Measurements from ENCODE around the gene GLRX. TPM values are rescaled to one million over a fixed set of nuclear protein-coding genes. Genes with fewer than 3 reads are reported as not detected.
"Not testable (repeated sequence)": the region's sequence is repeated elsewhere in the genome, so short reads cannot be mapped to it uniquely, and the experiment has no call there.

The GLRX gene, protein sequence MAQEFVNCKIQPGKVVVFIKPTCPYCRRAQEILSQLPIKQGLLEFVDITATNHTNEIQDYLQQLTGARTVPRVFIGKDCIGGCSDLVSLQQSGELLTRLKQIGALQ
- total RNA-seq (2014; rRNA removed; shearing (Covaris generic)), result 6.5 and 7.0 TPM in 2 replicates

DNA sequence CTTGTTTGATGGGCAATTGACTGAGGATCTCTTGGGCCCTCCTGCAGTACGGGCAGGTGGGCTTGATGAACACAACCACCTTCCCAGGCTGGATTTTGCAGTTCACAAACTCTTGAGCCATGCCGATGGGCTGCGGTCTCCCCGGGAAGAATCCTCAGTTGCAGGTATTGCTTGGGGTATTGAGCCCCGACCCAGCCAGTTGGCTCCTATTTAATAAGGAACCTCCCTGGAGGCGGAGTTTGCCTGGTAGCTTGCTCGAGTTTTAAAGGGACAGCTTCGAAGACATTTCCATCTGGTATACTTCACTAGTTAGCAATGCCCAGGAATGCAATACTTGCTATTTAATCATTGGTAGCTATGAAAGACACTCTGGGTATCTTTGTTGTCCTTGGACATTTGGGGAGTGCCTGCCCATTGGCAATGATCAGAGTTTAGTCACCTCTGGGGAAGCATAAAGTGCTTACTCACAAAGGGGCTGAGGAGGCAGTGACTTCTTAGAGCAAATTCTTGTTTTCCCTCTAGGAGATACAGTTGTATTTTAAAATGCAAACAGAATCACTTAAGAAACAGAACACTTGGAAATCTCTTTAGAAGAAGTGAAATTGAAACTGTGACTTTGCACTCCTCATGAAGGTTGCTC, at the start of gene GLRX:
GLRX (minus strand) TSS at position 185 of the 640 bp plus-strand sequence; CDS start at position 121, 64 bp downstream.
- DNase-seq (ENCODE audit: low spot score), result peak; percentile 80

DNA sequence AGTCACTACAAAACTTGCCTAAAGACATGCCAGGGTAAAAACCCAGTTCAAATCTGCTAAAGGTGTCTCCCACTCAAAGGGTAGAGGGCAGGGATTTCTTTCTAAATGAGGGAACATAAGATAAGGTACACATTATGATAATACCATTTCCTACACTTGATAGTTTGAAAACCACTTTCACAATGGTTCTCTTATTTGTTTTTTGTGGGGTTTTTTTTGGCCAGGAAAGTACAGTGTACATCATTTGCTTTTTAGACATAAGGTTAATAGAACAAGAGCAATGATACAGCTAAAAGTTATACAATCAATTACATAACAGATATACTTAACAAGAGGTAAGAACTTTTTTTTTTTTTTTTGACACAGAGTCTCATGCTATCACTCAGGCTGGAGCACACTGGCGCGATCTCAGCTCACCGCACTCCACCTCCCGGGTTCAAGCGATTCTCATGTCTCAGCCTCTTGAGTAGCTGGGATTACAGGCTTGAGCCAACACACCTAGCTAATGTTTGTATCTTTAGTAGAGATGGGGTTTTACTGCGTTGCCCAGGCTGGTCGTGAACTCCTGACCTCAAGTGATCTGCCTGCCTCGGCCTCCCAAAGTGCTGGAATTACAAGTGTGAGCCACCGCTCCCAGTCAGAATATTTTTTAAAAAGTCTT, 48.8 kb upstream of the GLRX start:
- no peak for DNase-seq (ENCODE audit: low spot score)

DNA sequence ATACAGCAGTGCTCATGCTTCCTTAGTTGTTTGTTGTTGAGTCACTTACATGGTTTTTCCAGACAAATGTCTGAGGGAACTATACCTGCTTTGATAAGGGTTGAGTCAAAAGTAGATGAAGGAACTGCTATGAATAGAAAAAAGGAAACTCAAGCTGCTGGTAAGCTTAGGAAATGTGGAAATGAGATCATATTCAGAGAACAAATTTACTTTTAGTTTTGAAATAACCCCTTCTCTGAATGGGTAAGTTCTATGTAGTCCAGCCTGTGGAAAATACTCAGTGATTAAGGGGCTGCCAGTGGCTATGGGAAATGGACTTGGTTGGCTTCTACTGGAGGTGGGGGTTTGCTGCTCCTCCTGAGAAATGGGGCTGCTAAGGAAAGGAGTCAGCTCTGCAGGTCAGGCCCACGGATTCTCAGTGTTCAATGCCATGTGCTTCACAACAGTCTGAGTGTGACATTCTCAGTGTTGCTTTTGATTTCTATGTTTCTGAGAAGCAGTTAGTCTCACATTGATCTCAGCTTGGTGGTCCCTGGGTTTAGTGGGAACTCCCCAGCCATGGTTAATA, 47.7 kb upstream of the GLRX start:
- DNase-seq (ENCODE audit: low spot score), result no peak

DNA sequence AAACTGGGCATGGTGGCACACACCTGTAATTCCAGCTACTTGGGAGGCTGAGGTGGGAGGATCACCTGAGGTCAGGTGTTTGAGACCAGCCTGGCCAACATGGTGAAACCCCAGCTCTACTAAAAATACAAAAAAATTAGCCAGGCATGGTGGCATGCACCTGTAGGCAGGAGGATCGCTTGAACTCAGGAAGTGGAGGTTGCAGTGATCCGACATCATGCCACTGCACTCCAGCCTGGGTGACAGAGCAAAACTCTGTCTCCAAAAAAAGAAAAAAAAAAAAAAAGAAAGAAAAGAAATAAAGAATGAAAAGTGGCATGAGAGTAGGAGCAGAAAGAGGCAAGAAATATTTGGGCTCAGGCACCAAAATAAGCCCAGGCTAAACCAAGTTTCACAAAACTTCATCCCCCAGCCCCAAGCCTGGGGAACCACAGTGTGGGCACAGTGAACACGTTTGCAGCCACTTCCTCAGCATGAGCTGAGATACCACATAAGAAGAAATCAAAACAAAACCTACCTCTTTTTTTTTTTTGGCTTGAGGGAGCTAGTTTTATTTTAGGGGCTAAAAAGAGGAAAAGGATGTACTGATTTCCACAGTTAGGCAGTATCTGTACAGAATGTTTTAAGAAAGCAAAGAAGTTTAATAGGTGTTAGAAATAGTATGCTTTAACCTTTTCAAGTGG, 46.8 kb upstream of the GLRX start:
- not testable (repeated sequence) for DNase-seq (ENCODE audit: low spot score)

DNA sequence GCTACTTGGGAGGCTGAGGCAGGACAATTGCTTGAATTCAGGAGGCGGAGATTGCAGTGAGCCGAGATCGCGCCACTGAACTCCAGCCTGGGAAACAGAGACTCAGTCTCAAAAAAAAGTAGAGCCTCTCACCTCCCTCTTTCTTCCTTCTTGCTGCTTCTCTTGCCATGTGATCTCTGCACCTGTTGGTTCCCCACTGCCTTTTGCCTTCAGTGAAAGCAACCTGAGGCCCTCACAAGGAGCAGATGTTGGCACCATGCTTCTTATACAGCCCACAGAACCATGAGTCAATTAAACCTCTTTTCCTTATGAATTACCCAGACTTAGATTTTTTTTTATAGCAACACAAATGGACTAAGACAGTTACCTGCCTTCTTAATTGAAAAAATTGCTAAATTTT, 45.6 kb upstream of the GLRX start:
- DNase-seq (ENCODE audit: low spot score), result no peak

DNA sequence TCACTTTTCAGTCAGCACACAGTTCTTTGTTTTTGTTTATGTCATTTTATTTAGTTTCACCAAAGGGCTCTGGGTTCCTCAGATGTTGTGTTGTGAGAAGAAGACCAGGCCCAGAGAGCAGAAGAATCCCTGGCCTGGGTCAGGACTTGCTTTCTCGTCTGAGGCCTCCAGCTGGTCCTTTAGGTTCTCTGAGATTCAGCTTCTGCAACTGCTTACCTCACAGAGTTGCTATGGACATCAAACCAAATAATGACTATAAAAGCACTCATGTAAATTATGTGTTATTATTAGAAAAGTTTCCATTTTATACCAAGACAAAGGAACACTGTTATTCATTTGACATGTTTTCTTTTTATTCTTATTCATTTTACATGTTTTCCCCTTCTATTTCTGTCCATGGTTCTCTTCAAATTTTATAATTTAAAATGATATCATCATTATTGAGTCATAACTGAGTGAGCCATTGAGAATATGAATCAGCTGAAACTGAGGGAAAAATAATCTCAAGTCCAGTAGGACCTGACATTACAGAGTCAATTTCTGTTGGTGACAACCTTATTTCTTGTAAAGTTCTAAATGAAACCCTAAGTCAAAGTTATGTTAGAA, 44.0 kb upstream of the GLRX start:
- no peak for DNase-seq (ENCODE audit: low spot score)

DNA sequence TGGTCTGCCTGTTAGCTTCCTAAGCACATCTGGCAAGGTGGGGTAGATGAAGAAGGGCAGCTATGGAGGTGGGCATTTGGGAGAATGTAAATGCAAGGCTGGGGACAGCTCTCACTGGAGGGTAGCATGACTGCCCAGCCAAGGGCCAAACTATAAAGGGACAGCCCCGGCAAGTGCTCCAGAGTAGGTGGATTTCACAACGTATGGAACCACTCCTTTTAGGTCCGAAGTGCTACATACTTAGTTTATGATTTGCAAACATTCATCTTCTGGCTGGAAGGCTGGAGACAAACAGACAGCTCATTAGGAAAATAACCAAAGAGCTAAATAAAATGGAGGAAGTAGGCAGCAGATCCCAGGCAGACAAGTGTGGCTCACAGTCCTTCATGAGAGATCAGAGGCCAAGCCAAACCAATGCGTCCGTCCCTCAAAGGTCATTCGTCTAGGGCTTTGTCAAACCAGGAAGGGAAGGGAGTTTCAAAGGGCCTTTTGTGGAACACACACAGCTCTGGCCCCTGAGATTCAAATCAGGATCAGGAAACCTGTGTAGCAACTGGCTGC, 42.5 kb upstream of the GLRX start:
- peak; percentile 88 for DNase-seq (ENCODE audit: low spot score)

DNA sequence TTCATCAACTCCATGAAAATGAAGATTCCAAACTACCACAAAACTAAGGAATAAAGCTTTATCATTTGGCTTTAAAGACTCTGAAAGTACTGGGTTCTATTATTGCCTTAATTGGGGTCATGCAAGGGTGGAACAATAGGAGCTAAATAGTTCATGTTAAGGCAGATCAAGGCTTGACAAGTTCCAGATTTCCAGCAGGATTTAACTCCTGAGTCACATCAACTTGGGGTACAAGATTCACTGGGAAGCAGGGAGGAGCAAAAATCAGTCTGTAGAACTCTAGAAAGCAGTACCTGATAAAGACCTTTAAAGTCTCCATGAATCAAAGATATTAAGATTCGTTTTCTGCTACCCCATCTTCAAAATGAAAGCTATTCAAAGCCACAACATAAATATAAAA, 41.9 kb upstream of the GLRX start:
- peak; percentile 24 for DNase-seq (ENCODE audit: low spot score)

DNA sequence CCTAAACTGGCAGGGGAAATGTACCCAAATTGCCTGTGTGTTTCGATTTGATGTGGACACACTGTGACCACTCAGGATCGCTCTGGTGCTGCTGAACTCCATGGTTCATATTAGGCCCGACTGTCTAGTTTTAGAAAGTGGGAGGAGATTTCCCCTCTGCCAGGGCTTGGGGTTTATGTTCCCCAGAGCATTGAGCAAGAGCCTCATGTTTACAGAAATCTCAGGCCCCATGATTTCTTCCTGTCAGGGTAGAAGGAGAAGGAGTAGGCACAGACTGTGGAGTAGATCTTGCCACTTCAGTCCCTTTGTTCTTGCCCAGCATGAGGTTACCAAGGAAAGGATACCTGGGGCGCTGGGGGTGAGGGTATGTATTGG, 40.8 kb upstream of the GLRX start:
- no peak for DNase-seq (ENCODE audit: low spot score)

DNA sequence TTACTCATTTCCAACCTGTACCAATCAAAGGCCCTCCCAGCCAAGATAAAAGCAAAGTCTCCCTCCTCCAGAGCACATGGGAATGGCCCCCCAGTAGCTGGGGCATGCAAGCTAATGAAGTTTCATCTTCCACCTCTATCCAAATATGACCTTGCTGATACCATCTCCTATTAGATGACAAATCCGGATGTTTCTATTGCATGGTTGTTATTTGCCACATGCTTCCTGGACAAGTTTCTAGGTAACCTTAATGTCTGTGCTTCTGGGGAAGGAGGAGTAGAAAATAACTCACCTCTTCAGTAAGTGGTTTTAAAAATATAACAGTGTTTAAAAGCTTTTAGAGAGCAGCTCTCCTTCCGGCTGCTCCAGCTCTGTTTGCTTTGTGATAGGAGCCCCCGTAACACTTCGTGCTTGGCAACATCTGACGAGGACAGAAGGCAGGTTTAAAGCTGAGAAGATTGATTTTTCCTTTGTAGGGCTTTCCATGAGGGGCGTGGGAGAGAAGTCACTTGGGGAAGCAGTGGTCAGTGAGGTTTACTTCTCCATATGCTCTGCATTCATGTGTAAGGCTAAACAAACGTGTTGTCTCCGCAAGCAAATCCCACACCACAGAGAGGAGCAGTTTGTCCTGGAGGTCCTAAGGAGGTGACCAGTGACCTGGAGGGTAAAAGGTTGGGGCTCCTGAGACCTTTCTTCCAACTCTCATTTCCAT, 40.3 kb upstream of the GLRX start:
- no peak for DNase-seq (ENCODE audit: low spot score)

DNA sequence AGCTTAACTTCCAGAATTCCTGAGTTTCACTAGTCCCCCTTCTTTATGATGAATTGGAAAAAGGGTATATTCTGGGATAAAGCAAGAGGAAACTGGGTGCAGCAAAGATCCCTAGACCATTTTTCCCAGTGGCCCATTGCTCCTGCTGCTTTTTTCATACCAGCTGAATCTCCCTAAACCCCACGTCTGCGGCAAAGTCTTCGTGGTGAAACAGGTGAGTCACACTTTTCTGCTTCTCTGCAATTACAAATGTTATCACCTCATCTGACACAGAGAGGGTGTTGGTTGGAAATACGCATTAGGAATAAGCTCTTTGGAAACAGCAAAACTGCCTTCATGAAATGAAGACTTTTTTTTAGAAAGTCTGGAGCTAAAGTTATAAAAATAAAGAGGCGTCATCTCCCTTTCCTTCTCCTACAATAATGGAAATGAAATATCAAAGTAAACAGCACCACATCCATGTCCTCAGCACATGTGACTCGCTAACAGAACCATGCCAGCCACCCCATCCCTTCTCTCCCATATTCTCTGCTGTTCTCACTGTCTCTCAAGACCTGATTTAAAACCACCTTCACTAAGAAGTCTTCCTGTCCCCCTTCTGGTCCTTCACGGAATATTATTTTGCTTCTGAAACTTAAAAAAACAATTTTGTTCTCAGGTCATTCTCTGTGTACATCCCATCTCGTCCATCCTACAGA, 39.5 kb upstream of the GLRX start:
- DNase-seq (ENCODE audit: low spot score), result peak; percentile 52

DNA sequence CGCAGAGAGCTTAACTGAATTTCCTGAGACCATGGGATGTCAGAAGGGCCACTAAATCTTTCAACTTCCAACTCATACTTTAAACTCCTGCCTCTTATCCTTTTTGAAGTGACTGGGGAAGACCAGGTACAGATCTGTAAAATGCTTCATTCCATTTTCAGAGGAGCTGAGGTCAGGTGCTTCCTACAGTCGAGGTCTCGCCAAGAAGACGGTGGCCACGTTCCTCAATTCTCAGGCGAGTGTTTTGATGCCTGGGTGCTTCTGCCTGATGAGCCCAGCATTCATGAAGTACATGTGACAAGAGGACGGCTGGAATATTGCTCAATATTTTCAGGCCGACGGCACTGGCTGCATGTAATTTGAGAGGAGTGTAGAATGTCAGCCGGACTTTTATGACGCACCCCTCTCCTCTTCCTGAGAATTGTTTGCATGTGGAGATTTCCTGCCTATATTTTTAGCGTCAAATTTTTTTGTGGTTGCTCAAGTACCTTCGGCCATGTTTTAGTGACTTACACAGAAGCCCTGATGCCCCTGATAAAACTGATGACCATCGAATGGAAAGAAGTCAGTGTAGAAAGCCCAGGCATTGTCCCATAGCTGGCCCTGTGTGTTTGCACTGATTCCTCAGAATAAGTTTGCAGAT, 38.8 kb upstream of the GLRX start:
- no peak for DNase-seq (ENCODE audit: low spot score)

DNA sequence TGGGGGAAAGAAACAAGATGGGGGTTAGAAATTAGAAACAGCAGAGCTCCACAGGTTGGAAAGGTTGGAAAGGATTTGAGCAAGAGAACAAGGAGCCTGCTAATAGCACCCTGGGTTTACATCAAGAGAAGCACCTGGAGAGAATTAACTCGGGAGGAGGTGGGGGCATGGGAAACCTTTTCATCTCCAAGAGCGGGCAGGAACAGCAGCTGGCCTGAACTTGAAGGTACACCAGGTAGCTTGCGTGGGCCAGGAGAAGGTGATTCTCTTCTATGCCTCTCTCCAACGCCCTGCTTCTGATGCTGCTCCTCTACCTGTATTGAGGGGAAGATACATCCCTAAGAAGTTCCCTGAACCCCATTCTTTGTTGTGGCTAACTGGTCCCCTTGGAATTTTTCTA, 37.1 kb upstream of the GLRX start:
- DNase-seq (ENCODE audit: low spot score), result no peak

DNA sequence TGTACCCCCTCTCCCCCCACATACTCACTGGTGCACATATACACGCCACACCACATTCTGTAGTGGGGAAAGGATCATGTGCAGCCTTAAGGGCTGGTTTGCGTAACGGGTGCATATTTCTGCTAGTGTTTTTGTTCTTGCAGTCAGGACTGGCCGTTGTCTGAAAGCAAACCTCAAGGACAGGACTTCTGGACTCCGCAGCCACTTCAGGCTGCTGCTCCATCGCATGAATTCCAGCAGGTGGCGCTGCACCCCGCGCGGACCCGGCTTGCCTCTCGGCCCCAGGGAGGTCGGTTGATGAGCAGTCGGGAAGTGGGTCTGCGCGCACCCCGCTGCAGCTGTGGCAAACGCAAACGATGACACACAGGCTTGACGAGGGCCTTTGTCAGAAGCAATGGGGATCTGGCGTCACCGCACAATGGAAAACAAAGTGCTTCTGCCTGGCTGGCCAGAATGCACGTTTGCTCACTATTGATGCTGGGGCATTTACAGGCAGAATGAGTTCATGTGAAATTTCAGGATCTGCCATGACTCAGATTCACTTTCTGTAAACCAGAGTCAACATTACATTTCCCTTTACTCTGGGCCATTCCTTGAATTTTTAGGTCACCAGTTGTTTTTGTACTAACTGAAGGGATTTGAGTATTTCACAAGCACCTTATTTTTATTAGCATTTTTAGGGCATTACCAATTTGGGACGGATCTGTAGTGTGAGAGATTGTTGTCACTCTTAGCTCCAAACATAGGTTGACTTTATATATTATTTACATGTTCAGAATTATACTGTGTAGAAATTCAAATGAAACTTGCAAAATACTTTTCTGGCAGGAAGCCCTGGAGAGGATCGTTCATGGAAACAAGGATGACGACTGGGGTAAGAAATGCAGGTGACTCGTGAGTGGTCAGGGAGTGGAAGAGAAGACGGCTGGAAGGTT, 36.4 kb upstream of the GLRX start:
- peak; percentile 83 for DNase-seq (ENCODE audit: low spot score)

DNA sequence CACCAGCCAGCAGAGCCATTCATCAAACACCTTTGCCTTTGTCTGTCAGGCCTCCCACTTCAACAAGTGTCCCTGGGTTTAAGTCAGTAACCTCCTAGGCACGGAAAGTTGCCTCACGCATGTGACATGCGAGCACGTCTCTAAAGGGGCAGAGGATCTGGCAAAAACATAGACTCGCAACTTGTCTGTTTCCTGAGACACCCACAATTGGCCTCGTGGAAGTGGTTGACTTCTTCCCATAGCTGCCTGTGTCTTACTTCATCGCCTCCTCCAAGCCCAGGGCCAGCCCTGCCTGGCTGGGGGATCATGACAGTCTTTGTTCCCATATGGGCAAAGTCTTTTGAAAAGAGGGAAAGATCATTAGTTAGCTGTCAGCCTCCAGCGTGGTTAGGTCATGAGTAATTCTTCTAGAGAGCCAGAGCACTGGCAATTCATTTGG, 35.5 kb upstream of the GLRX start:
- DNase-seq (ENCODE audit: low spot score), result no peak

DNA sequence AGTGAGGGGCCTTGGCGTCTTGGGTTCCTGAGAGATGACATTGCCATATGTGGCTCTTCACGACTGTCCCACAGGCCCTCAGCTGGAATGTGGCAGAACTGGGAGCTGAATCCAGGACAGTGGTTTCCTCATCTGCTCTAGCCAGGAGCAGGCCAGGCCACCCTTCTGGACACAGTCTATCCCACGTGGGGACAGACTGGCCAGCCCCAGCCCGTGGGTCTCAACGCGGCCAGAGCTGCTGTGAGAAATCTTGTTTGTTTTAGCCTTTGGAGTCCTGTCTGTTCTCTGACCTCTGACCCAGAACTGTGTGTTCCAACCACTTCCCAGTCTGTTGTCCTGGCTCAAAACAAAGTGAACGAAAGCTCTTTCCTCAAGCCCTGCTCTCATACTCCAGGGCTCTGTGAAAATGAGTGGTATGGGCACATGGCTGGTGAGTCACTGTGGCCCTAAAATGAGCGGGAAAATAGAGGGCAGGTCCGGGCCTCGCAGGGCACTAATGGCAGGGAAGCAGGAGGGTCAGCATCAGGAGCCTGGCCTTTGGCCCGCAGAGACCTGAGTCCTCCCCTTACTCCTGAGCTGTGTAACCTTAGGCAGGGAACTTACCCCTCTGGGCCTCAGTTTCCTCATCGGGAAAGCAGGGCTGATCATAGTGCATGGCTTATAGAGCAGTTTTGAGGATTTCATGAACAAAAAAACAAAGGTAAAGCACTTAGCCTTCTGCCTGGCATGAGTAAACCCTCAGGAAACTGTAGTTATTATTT, 34.8 kb upstream of the GLRX start:
- DNase-seq (ENCODE audit: low spot score), result no peak

DNA sequence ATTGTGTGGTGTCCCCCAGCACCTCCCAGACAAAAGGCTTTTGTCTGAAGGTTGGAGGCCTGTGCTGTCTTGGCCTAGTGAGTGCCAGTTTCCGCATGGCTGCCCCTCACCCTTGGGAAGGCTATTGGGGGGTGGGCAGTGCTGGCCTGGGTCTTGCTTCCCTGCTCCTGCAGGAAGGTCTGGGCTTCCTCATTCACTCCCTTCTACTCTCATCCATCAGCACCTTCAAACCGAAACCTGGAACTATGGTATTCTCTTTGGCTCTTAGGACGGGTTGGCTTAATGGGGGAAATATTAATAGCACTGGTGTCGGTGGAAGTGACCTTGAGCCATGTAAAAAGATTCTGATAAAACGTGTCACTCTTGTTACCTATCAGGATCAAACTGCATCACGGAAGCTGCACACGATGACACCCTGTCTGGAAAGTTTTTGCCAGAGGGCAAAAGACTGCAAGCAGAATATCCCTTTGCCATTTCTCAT, 34.0 kb upstream of the GLRX start:
- no peak for DNase-seq (ENCODE audit: low spot score)

DNA sequence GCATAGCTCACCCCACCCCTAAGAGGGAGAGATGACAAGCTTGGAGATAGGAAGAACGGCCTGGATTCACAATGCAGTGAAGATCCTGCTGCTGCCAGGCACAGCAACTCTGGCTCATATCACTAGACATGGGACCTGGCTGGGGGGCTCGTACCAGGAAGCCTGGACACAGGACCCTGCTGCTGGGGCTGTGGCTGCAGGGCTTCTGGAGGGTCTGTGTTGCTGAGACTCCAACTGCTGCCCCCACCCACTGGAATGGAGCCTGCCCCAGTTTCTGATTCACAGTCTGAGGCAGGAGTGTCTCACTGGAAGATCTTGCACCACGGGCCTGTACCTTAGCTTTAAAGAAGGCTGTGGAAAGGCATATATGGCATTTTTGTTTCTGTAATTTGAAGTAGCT, 31.0 kb upstream of the GLRX start:
- DNase-seq (ENCODE audit: low spot score), result no peak

Measured in HT-29 (cell line).